ENCODE measurements around the gene CDKN1A.

Gene CDKN1A

GRCh38 chr6:36691011-36691410, 12.5 kb downstream of the CDKN1A start:
- Mint-ChIP-seq H3K27me3 (no peaks in the 10 kb centered on the region), H3K9me3 (peaks cover 5 to 7% of the 10 kb centered on the region in 2 donors), H3K4me1 (peaks cover 58 to 87% of the 10 kb centered on the region in 2 donors), H3K4me3 (no peak overlapping the region), H3K27ac (no peak overlapping the region), H3K36me3 (peaks cover 20 to 34% of the 10 kb centered on the region in 2 donors)
- DNase-seq (no peak), ATAC-seq (replicated peaks) (no peak)

GRCh38 chr6:36691612-36692011, 13.1 kb downstream of the CDKN1A start:
- Mint-ChIP-seq H3K9me3 (peaks cover 5 to 8% of the 10 kb centered on the region in 2 donors), H3K4me1 (peaks cover 56 to 87% of the 10 kb centered on the region in 2 donors), H3K4me3 (no peak overlapping the region), H3K27me3 (no peaks in the 10 kb centered on the region), H3K27ac (peak overlapping the region; percentile 92), H3K36me3 (peaks cover 14 to 29% of the 10 kb centered on the region in 2 donors)
- DNase-seq (no peak), ATAC-seq (replicated peaks) (no peak)

GRCh38 chr6:36692220-36692619, 13.7 kb downstream of the CDKN1A start:
- H3K36me3 Mint-ChIP-seq = peaks cover 12 to 23% of the 10 kb centered on the region in 2 donors
- peaks cover 58 to 87% of the 10 kb centered on the region in 2 donors for H3K4me1 Mint-ChIP-seq
- H3K27me3 Mint-ChIP-seq = no peaks in the 10 kb centered on the region
- no peak overlapping the region for H3K4me3 Mint-ChIP-seq
- H3K27ac Mint-ChIP-seq = peak overlapping the region; percentile 92
- ATAC-seq (replicated peaks) (peak; percentile 99), DNase-seq (peak; percentile 63)
- peaks cover 5 to 11% of the 10 kb centered on the region in 2 donors for H3K9me3 Mint-ChIP-seq

- Mint-ChIP-seq H3K27me3 (no peaks in the 10 kb centered on the region), H3K9me3 (peaks cover 5 to 11% of the 10 kb centered on the region in 2 donors), H3K27ac (peak overlapping the region; percentile 92), H3K4me3 (no peak overlapping the region), H3K4me1 (peaks cover 62 to 80% of the 10 kb centered on the region in 2 donors), H3K36me3 (peaks cover 12 to 20% of the 10 kb centered on the region in 2 donors)
- ATAC-seq (replicated peaks) (no peak), DNase-seq (no peak)
Observed at GRCh38 chr6:36692861-36693702, 14.6 kb downstream of the CDKN1A start.

GRCh38 chr6:36694616-36695015, 16.1 kb downstream of the CDKN1A start:
- Mint-ChIP-seq H3K27me3 (no peaks in the 10 kb centered on the region), H3K4me3 (no peak overlapping the region), H3K27ac (peak overlapping the region; percentile 37), H3K9me3 (peaks cover 5 to 11% of the 10 kb centered on the region in 2 donors), H3K36me3 (peaks cover 9 to 20% of the 10 kb centered on the region in 2 donors), H3K4me1 (peaks cover 63 to 77% of the 10 kb centered on the region in 2 donors)
- no peak for DNase-seq
- no peak for ATAC-seq (replicated peaks)

- peak overlapping the region; percentile 32 for H3K27ac Mint-ChIP-seq
- no peaks in the 10 kb centered on the region for H3K27me3 Mint-ChIP-seq
- H3K4me1 Mint-ChIP-seq = peaks cover 60 to 69% of the 10 kb centered on the region in 2 donors
- H3K4me3 Mint-ChIP-seq = no peak overlapping the region
- peaks cover 7 to 17% of the 10 kb centered on the region in 2 donors for H3K36me3 Mint-ChIP-seq
- DNase-seq (no peak), ATAC-seq (replicated peaks) (peak in 1 of 2 donors; percentile 10)
- H3K9me3 Mint-ChIP-seq = peaks cover 5 to 11% of the 10 kb centered on the region in 2 donors
Observed at GRCh38 chr6:36695414-36695813, 16.9 kb downstream of the CDKN1A start.

GRCh38 chr6:36697481-36697903, 19.0 kb downstream of the CDKN1A start, which contains the start of gene RAB44:
TSS of gene RAB44 (plus strand) at chr6:36697826. CDS start at chr6:36704236, 6,410 bp downstream.
- ATAC-seq (replicated peaks) = no peak
- H3K4me3 Mint-ChIP-seq = no peak within 1 kb of the TSS
- peaks cover 53 to 65% of the 10 kb centered on the region in 2 donors for H3K4me1 Mint-ChIP-seq
- peaks cover 5 to 8% of the 10 kb centered on the region in 2 donors for H3K36me3 Mint-ChIP-seq
- no peaks in the 10 kb centered on the region for H3K27me3 Mint-ChIP-seq
- peaks cover 5 to 11% of the 10 kb centered on the region in 2 donors for H3K9me3 Mint-ChIP-seq
- no peak for DNase-seq
- peak within 1 kb of the TSS; percentile 70 for H3K27ac Mint-ChIP-seq

GRCh38 chr6:36698196-36698595, 19.7 kb downstream of the CDKN1A start:
- H3K4me1 Mint-ChIP-seq = peaks cover 49 to 58% of the 10 kb centered on the region in 2 donors
- no peak overlapping the region for H3K4me3 Mint-ChIP-seq
- peaks cover 5 to 8% of the 10 kb centered on the region in 2 donors for H3K36me3 Mint-ChIP-seq
- no peak for ATAC-seq (replicated peaks)
- no peak for DNase-seq
- H3K27me3 Mint-ChIP-seq = no peaks in the 10 kb centered on the region
- peaks cover 5 to 11% of the 10 kb centered on the region in 2 donors for H3K9me3 Mint-ChIP-seq
- peak overlapping the region; percentile 70 for H3K27ac Mint-ChIP-seq

- no peak for ATAC-seq (replicated peaks)
- H3K4me3 Mint-ChIP-seq = no peak overlapping the region
- H3K27me3 Mint-ChIP-seq = no peaks in the 10 kb centered on the region
Observed at GRCh38 chr6:36698871-36699271, 20.4 kb downstream of the CDKN1A start.

GRCh38 chr6:36699348-36699747, 20.8 kb downstream of the CDKN1A start:
- no peak for DNase-seq
- no peak overlapping the region for H3K27ac Mint-ChIP-seq
- H3K36me3 Mint-ChIP-seq = peaks cover 5 to 8% of the 10 kb centered on the region in 2 donors
- H3K9me3 Mint-ChIP-seq = peaks cover 5 to 11% of the 10 kb centered on the region in 2 donors
- no peak for ATAC-seq (replicated peaks)
- no peaks in the 10 kb centered on the region for H3K27me3 Mint-ChIP-seq
- H3K4me3 Mint-ChIP-seq = no peak overlapping the region
- H3K4me1 Mint-ChIP-seq = peaks cover 44 to 51% of the 10 kb centered on the region in 2 donors

More at GRCh38 chr6:36698871-36699271, 20.4 kb downstream of the CDKN1A start:
- peaks cover 5 to 8% of the 10 kb centered on the region in 2 donors for H3K36me3 Mint-ChIP-seq
- DNase-seq = no peak
- no peak overlapping the region for H3K27ac Mint-ChIP-seq
- peaks cover 5 to 11% of the 10 kb centered on the region in 2 donors for H3K9me3 Mint-ChIP-seq
- H3K4me1 Mint-ChIP-seq = peaks cover 44 to 52% of the 10 kb centered on the region in 2 donors

- H3K27ac Mint-ChIP-seq = no peak overlapping the region
- H3K36me3 Mint-ChIP-seq = peaks cover 2 to 3% of the 10 kb centered on the region in 2 donors
- no peak for ATAC-seq (replicated peaks)
- no peak for DNase-seq
- no peak overlapping the region for H3K4me3 Mint-ChIP-seq
- peaks cover 2 to 7% of the 10 kb centered on the region in 2 donors for H3K9me3 Mint-ChIP-seq
- no peaks in the 10 kb centered on the region for H3K27me3 Mint-ChIP-seq
- peaks cover 39 to 42% of the 10 kb centered on the region in 2 donors for H3K4me1 Mint-ChIP-seq
Observed at GRCh38 chr6:36700071-36700812, 21.7 kb downstream of the CDKN1A start.

- DNase-seq (no peak), ATAC-seq (replicated peaks) (peak; percentile 84 to 96)
- Mint-ChIP-seq H3K27ac (no peak overlapping the region), H3K4me3 (no peak overlapping the region), H3K36me3 (no peaks in the 10 kb centered on the region), H3K27me3 (no peaks in the 10 kb centered on the region), H3K4me1 (peaks cover 37 to 42% of the 10 kb centered on the region in 2 donors), H3K9me3 (peaks cover 0 to 4% of the 10 kb centered on the region in 2 donors)
Observed at GRCh38 chr6:36700831-36701230, 22.3 kb downstream of the CDKN1A start.

GRCh38 chr6:36701401-36701991, 23.0 kb downstream of the CDKN1A start:
- Mint-ChIP-seq H3K36me3 (no peaks in the 10 kb centered on the region), H3K27me3 (no peaks in the 10 kb centered on the region), H3K27ac (no peak overlapping the region), H3K9me3 (peaks cover 0 to 4% of the 10 kb centered on the region in 2 donors), H3K4me1 (peaks cover 35 to 38% of the 10 kb centered on the region in 2 donors), H3K4me3 (no peak overlapping the region)
- ATAC-seq (replicated peaks) = peak; percentile 40 to 50
- no peak for DNase-seq

- ATAC-seq (replicated peaks) (no peak), DNase-seq (no peak)
- Mint-ChIP-seq H3K4me1 (peaks cover 24 to 31% of the 10 kb centered on the region in 2 donors), H3K27me3 (no peaks in the 10 kb centered on the region), H3K4me3 (no peak overlapping the region), H3K36me3 (no peaks in the 10 kb centered on the region), H3K9me3 (no peaks in the 10 kb centered on the region), H3K27ac (no peak overlapping the region)
Observed at GRCh38 chr6:36702656-36703055, 24.1 kb downstream of the CDKN1A start.

Measured in stimulated activated naive B cell treated with anti-CD40 and anti-IgM and Interleukin-4, amounts not matched to agents 10 μg/mL and 1 μg/mL and 100 μg/mL, for 72 hours (primary cell).